ENCODE results near the gene TIE1. TPM values are rescaled to one million over a fixed set of nuclear protein-coding genes. Genes with fewer than 3 reads are reported as not detected.

TIE1 gene
- polyA plus RNA-seq, 12 donors = 37.4 to 53.1 (median 40.9) TPM; not detected in 1

DNA sequence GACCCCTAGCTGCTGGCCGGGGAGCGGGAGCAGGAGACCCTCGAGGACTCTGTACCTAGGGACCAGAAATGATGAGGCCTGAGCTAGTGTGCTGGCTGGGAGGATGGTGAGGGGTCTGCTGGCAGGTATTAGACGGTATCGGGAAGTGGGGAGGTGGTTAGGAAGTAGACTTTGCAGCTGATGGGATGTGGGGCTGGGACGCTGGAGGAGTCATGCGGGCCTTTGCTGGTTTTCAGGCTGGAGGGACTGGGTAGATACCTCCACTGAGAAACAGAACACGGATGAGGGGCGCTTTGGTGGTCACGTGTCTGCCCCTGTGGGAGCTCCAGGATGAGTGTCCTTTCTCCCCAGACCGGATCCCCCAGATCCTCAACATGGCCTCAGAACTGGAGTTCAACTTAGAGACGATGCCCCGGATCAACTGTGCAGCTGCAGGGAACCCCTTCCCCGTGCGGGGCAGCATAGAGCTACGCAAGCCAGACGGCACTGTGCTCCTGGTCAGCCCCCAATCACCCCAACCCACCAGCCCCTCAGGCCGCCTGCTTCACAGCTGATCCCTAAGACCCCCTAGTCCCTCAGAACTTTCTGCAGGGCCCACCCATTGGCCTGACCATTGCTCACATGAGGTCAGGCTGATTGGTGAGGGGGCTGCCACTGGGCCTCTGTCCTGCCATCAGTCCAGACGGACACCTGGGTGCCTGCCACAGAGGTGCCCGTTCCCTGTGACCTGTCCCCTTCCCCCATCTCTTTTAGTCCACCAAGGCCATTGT lies 8.0 kb downstream of the TIE1 start:
- DNase-seq = no peak

DNA sequence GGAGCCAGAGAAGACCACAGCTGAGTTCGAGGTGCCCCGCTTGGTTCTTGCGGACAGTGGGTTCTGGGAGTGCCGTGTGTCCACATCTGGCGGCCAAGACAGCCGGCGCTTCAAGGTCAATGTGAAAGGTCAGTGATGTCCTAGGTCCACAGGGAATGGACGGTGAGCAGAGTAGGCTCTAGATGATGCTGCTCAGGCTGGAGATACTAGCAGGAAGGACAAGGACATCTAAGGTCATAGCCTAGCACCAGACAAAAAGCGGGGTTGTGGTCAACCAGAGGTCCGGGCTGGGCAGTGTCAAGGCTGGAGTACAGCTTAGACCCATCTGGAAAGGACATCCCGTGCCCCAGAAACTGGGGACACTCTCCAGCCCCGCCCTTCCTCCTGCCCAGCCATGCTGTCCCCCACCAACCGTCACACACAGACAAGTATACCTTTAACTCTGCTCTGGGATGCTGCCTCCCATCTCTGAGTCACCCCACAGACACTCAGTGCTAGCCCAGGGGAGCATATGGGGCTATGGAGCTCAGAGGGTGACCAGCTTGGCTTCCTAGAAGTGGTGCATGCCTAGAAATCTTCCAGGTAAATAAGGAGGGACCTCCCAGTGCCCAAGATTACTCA lies 8.7 kb downstream of the TIE1 start:
- no peak for DNase-seq

DNA sequence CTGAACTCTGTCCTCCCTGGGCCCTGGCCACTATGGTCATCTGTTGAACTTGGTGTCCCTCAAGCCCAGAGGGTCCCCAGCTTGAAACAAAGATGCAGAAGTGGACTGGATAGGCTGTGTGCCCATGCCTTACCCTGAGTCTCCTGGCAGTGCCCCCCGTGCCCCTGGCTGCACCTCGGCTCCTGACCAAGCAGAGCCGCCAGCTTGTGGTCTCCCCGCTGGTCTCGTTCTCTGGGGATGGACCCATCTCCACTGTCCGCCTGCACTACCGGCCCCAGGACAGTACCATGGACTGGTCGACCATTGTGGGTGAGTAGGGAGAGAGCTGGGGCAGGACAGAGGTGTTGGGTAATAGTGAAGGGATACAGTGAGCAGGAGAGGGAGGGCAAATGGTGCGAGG lies 10.7 kb downstream of the TIE1 start:
- DNase-seq = no peak

DNA sequence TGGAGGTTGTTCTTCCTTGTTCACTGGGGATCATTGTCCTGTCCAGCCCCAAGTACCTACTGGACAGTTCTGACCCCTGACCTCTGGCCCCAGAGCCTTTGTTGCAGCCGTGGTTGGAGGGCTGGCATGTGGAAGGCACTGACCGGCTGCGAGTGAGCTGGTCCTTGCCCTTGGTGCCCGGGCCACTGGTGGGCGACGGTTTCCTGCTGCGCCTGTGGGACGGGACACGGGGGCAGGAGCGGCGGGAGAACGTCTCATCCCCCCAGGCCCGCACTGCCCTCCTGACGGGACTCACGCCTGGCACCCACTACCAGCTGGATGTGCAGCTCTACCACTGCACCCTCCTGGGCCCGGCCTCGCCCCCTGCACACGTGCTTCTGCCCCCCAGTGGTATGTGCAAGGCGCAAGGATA lies 11.4 kb downstream of the TIE1 start:
- DNase-seq = no peak

DNA sequence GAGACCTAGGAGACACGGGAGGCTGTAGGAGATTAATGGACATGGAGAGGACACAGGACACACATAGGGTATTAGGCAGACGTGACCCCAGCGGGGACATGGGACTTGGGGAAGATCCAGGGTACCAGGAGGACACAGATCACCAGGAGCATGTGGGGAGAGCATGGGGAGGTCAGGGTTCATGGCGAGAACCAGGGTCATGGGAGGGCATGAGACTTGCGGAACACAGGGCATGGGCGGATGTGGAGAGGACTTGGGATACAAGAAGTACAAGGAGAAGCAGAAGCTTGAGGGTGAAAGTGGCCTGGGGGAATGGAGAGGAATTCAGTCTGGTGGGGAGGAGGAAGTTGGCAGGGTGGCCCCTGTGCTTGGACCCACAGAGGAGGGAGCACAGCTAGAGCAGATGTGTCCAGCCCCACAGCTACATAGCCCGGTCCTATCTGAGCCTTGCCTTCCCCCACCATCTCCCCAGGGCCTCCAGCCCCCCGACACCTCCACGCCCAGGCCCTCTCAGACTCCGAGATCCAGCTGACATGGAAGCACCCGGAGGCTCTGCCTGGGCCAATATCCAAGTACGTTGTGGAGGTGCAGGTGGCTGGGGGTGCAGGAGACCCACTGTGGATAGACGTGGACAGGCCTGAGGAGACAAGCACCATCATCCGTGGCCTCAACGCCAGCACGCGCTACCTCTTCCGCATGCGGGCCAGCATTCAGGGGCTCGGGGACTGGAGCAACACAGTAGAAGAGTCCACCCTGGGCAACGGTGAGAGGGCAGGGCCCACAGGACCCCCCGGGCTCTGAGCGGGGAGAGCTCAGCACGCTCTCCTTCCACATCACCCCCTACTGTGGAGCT lies 12.1 kb downstream of the TIE1 start:
- no peak for DNase-seq

DNA sequence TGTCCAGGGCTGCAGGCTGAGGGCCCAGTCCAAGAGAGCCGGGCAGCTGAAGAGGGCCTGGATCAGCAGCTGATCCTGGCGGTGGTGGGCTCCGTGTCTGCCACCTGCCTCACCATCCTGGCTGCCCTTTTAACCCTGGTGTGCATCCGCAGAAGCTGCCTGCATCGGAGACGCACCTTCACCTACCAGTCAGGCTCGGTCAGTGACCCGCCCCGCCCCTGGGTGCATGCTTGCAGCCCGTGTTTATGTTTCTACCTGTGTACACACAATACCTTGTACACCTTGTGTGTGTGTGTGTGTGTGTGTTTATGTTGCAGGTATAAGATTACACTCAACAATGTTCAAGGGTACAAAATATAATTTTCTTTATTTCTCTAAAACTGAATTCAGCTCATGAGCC lies 13.0 kb downstream of the TIE1 start:
- no peak for DNase-seq

DNA sequence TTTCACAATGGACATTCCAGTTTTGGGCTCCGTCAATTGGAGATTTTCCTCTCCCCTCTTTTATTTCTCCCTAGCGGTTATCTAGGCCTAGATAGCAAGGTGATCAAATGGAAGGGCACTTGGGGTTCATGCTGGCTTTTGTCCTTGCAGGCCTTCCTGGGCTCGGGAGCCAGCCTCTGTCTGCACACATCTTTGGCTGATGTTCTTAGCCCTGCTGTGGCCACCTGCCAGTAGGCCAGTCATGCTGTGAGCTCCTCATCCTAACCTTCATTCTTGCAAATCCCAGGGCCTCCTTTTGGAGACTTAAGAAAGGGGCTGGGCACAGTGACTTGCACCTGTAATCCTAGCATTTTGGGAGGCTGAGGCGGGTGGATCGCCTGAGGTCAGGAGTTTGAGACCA lies 13.5 kb downstream of the TIE1 start:
- DNase-seq = no peak

DNA sequence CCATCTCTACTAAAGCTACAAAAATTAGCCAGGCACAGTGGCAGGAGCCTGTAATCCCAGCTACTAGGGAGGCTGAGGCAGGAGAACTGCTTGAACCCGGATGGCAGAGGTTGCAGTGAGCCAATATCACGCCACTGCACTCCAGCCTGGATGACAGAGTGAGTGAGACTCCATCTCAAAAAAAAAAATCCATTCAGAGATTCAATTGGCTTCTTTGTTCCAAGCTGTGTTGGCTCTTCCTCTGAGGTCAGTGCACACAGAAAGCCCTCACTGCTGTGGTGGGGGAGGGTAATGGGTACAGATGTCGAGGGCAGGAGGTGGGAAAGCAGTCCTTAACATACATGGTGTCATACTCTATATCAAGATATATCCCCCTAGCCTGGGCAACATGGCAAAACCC lies 14.7 kb downstream of the TIE1 start:
- no peak for DNase-seq

DNA sequence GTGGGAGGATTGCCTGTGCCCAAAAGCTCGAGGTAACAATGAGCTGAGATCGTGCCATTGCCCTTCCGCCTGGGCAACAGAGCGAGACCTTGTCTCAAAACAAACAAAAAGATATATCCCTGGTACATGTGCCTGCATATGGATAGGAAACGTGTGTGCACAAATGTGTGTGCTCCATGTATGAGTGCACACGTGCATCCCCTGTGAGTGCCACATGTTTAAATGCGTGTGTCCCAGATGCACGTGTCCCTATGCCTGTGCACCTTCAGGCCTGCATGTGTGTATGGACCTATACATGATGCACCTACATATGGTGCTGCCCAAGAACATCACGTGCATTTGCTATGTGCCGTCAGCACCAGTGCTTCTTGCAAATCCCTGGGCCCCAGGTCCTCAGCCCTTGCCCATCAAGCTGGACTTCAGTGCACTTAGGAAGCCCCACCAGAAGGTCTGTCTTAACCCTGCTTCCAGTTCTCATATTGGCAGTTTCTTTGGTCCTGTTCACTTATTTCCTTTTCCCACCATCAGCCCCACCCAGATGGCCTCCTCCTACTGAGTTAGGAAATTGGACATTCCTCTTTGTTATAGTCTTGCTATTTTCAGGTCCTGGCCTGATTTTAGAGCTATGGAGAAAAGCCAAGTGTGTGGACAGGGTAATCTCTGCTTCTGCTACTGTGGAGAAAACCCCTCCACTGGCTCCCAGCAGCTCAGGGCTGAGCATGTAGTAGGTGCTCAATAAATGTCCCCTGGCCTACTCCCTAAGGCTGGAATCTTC lies 15.4 kb downstream of the TIE1 start:
- DNase-seq = no peak

DNA sequence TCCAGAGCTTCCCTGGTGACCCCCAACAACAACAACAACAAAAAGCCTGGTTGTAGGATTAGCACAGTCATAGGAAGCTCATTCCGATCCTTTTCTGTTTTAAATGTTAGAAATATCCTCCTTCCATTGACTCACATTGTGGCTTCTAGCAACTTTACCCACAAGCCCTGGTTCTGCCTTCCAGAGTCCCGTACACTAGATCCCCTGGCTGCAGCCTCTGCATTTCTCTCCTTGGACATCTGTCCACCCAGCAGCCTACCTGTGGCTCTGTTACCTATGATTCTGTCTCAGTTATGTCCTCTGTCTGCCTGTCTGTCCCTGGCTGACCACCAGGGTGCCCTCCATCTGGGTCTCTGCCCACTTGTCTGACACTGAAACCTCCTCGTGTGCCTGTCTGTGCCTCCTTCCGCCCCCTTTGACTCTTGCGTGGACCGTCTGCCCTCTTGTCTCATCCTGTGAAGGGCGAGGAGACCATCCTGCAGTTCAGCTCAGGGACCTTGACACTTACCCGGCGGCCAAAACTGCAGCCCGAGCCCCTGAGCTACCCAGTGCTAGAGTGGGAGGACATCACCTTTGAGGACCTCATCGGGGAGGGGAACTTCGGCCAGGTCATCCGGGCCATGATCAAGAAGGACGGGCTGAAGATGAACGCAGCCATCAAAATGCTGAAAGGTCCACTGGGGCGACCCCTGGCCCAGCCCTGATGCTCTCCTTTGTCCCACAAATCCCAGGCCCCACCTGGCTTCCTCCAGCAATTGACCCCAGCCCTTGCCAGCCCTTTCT lies 16.1 kb downstream of the TIE1 start:
- no peak for DNase-seq

DNA sequence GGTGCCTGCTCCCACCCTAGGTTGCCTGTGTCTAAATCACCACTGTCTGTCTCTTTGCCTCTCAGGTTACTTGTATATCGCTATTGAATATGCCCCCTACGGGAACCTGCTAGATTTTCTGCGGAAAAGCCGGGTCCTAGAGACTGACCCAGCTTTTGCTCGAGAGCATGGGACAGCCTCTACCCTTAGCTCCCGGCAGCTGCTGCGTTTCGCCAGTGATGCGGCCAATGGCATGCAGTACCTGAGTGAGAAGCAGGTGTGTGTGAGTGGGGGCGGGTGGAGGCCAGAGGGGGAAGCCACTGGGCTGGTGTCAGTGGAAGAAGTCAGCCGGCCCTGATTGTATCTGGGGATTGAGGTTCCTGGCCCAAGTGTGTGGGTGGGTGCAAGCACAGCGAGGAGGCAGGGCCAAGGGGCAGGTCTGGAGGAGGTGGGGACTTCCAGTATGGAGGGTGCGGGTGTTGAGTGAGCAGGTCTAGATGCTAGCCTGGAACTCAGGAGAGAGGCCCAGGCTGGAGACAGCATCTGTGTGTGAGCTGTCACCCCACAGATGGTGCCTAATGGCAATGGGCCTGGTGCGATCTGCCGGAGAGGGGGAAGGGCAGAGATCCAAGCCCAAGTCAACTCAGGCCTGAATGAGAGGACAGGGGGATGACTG lies 17.2 kb downstream of the TIE1 start:
- no peak for DNase-seq

DNA sequence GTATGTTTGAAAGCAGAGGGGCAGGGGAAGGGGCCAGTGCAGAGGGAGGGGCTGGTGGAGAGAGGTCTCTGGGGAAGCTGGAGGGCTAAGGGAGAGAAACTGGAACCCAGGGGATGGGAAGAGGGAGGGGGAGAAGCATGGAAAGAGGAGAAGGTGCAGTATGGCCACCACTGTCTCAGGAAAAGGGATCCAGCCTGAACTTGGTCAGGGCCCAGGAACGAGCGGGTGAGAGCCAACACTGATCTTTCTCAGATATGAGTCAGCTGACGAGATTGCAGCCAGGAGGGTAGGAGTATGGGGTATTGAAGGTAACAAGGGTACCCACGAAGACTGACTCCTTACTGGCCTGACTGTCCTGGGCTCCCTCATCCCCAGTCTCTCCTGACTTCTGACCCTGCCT lies 18.0 kb downstream of the TIE1 start:
- DNase-seq = no peak

DNA sequence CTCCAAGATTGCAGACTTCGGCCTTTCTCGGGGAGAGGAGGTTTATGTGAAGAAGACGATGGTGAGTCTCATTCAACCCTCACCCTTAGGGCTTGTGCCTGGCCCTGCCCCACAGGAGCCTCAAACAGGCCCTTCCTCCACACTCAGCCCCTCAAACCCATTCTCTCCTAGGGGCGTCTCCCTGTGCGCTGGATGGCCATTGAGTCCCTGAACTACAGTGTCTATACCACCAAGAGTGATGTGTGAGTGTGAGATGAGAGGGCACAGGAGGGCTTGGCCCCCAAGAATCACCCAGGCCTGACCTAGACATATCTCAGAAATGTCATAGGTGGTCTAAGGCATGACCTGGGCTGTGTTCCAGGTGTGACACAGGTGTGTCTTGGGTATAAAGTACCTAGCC lies 18.5 kb downstream of the TIE1 start:
- no peak for DNase-seq

DNA sequence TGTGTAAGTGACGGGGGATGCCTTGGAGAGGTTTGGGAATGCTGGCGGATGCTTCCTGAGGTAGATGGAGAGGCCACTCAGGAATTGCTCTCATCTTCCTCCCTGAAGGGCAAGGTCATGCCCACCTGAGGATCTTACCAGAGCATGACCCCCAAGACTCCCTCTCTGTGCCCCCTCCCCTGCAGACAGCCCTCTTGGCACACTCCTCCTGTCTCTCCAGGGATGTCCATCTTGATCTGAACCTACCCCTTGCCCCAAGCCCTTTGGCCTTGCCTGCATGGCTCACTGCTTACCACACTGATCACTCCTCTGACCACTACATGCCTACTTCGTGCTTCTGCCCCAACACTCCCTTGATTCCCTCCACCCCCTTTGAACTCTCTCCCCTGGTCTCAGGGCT lies 19.0 kb downstream of the TIE1 start:
- no peak for DNase-seq

DNA sequence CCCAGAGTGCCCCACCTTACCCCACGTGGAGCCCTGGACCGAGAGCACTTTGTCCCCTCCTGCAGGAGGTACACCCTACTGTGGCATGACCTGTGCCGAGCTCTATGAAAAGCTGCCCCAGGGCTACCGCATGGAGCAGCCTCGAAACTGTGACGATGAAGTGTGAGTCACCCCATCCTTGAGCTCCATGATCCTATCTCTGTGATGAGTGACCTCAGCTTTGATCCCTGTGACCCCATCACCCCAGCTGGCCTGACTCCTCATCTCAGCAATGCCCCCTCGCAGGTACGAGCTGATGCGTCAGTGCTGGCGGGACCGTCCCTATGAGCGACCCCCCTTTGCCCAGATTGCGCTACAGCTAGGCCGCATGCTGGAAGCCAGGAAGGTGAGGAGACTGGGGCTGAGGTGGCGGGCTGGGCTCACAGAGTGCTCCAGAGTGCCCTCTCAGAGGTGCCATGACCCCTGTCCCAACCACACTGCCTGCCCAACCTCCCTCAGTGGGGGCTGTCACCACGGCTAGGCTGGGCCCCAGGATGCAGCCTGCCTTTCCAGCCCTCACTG lies 20.6 kb downstream of the TIE1 start:
- DNase-seq = no peak

DNA sequence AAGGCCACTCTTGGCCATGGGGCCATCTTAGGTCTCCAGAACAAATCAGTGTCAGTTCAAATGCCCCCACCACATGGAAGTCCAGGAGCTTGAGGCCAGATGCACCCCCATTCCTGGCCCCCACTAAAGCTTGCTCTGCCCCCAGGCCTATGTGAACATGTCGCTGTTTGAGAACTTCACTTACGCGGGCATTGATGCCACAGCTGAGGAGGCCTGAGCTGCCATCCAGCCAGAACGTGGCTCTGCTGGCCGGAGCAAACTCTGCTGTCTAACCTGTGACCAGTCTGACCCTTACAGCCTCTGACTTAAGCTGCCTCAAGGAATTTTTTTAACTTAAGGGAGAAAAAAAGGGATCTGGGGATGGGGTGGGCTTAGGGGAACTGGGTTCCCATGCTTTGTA lies 21.7 kb downstream of the TIE1 start:
- no peak for DNase-seq

DNA sequence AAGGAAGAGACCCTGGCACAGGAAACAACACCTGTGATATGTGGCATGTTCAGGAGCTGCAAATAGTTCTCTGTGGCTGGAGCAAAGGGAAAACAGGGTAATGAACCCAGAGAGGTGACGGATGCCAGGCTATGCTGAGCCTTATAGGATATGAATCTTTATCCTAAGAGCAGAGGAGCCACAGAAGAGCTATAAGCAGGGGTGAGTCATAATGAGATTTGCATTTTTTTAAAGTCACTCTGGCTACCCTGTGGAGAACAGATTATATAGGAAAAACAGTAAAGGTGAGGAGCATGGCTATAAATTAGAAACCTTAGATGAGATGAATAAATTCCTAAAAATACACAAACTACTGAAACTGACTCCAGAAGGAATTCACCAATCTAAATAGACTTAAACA lies 24.0 kb downstream of the TIE1 start:
- no peak for DNase-seq

DNA sequence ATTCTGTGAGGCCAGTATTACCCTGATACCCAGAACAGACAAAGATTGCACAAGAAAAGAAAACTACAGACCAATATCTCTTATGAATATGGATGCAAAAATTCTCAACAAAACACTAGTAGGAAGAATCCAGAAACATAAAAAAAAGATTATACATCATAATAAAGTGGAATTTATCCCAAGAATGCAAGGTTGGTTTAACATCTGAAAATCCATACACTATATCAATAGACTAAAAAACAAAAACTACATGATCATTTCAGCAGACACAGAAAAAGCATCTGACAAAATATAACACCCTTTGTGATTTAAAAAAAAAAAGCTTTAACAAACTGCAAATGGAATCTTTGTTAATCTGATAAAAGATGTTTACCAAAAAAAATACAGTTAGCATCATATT lies 24.6 kb downstream of the TIE1 start:
- no peak for DNase-seq

DNA sequence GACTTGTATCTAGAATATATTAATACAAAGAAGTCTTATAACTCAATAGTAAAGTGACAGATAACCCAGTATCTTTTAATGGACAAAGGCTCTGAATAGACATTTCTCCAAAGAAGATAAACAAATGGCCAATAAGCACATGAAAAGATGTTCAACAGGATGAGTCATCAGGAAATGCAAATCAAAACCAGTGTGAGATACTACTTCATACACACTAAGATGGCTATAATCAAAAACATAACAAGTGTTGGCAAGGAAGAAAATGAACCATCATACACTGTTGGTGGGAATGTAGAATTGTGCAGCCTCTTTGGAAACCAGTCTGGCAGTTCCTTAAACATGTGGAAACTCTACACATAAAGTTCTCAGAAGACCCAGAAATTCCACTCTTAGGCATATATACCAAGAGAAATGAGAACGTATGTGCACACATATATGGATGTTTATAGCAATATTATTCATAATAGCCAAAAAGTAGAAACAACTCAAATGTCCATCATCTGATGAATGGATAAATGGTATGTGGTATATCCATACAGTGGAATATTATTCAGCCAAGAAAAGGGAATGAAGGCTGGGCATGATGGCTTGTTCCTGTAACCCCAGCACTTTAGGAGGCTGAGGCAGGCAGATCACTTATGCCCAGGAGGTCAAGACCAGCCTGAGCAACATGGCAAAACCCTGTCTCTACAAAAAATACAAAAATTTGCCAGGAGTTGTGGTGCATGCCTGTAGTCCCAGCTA lies 26.9 kb downstream of the TIE1 start:
- no peak for DNase-seq
